ENCODE results near the gene RPP25L.
A peak's percentile ranks its signal among the peaks of the same experiment; 100 is the strongest.

The RPP25L gene

DNA sequence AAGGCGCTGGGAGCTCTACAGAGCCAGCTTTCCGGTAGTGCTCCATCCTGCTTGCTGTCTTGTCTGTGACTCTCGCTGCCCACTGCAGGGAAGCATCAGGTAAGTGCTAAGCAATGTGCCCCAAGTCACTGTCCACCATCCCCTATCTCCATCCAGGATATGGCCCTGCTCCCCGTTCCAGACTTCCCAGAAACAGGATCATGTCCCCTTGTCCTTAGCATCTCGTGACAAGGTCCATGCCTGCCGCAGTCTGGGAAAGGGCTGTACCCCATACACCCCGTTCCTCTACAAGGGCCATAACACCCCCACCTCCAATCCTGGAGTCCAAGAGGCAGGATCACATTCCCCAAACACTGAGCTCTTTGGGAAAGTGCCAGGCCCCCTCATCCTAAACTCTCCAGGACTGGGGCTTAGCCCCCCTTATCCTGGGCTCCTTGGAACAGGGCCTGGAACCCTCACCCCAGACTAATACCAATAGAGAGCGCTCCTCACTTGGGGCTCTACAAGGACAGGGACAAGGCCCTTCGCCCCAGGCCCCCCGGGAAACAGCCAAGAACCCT, 566 bp downstream of the RPP25L start:
- DNase-seq (ENCODE audit: low read depth) = no peak

DNA sequence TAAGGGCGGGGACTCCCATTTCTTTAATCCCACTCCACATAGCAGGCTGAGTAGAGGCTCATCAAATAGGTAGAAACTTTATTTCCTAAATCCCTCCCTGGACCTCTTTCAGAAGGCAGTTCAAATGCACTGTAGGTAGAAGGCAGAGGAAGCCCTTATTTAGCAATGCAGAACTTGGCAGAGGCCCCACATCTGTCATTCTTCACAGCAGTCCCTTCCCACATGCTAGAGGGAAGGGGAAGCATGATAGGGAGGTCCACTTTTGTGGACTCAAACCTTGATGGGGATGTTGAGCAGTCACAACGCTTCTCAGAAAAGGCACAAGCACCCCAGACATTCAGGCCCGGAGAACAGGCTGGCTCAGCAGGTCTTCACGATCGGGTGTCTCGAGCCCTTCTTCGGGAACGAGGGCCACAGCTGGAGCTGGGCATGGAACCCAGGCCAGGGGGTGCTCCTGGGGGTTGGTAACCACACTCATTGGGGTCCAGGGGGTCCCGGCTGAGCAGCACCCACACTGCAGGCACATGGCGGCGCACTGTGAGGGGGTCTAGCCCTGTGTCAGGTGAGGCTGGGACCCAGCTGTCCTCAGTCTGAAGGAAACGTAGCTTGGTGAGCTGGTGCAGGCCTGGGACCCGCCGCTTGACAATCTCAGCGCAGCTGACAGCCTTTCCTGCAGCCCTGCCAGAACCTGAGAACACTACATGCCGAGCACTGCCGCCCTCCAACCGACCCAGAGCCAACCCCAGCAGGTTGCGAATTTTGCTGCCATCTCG, 1.3 kb downstream of the RPP25L start:
- DNase-seq (ENCODE audit: low read depth) = no peak

DNA sequence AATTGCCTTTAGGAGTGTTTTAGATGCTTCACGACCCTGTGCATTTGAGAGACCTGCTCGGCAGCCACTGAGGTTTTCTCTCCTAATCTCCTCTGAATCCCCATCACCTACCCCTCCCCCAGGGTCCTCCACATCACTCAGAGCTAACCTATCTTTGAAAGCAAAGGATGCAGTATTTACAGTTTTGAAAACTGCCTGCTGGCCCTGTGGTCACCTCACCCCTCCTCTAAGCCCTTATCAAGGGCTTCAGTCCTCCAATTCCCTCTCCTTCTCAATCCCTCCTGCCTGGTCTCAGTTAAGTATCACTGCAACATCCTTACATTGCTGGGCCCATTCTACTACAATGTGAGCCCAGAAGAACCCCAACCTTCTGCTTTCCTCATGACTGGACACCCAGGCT, 4.6 kb downstream of the RPP25L start:
- no peak for DNase-seq (ENCODE audit: low read depth)

DNA sequence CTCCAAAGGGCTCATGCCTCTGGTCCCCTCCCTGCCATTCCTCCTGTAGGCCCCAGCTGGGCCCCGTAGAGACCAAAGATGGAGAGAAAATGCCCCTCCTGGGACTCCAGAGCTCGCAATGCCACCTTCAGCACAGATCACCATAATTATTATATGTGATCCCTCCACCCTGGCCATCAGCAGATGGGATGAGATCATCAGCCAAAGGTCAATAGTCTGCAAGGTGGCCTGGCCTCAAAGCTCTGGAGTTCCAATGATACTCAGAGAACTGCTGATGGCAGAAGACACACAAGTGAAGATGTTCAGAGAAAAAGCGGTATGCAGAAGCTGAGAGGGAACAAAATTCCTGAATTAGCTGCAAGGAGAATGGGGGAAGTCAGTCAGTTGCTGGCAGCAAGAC, 5.0 kb downstream of the RPP25L start:
- no peak for DNase-seq (ENCODE audit: low read depth)

DNA sequence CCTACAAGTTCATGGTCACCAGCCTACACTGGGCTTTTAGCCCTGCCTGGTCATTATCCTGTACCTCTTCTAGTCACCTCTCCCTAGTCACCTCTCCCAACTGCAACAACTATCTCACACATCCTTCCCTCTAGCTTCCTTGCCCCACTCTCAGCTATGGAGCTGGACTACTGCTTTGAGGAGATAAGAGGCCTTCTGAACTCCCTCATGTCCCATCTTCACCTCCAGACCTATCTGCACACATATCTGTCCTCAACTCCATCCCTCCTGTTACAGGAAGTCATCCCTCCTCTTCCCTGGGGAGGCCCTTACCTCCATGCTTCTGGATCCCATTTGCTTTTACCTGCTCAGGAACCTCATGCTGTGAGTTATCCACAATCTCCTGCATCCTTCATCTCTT, 5.7 kb downstream of the RPP25L start:
- no peak for DNase-seq (ENCODE audit: low read depth)

DNA sequence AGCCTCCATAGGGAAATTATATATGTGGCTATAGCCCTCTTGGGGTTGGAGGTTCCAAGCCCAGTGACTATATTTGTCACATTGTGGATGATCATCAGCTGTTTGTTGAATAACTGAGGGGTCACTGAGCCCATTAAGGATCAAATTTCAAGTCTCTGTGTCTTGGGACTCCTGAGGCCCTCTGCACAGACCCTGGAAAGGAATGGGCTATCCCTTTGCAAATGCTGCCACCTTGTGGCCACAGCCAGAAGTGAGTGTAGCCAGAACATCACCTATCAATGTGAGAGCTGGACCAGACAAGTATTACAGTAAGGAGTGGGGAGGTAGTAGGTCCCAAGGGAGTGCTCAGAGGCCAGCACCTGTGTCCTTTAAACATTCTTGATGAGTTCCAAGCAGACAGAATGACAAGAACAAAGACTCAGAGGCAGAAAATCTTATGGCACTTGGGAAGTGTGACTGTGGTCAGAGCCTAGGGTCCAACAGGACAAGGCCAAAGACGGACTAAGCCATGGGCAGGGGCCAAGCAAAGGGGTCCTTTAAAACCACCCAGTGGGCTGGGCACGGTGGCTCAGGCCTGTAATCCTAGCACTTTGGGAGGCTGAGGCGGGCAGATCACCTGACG, 8.2 kb downstream of the RPP25L start:
- peak; percentile 10 for DNase-seq (ENCODE audit: low read depth)

DNA sequence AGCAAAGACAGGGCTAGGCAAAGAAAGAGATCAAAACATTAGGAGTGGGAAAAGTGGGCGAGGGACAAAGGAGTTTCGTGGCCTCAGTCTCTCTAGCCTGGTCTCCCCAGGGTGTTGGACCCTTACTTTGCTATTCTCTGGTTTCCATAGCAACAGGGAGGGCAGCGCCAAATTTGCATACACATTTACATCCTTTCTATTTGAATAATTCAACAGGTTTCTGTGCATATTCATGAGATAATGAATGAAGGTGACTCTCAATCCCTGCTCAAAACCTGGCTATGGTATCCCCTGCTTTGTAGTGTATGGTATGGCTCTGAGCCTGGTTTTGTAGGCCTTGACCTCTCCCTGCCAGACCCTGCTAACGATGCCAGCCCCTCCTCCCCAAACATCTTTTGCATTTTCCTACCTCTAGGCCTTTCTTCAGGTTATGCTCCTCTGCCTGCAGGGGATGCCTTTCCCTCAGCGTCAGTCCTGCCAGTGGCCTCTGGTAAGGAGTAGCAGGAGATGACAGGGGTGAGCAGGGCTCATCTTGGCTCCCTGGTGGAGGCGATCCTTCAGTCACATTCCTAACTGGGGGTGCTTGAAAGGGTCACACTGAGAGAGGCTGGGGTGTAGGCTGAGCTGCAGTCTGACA, 9.8 kb downstream of the RPP25L start:
- DNase-seq (ENCODE audit: low read depth) = no peak

DNA sequence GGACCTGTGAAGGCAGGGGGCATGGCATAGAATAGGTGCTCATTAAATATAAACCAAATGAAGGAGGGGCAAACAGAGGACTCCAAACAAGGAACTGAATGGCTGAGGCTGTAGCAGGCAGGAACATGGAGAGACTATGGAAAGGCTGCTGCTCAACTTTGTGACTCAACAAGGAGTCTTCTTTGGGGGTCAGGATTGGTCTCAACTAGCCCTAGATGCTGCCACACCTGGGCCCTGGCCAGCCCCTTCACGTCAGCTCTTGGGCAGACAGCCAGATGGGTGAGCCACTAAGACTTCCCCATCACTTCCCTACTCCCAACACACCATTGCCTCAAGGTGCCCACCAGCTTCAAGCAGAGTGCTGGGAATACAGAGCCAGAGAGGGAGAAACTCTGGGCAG, 11.0 kb downstream of the RPP25L start:
- no peak for DNase-seq (ENCODE audit: low read depth)

DNA sequence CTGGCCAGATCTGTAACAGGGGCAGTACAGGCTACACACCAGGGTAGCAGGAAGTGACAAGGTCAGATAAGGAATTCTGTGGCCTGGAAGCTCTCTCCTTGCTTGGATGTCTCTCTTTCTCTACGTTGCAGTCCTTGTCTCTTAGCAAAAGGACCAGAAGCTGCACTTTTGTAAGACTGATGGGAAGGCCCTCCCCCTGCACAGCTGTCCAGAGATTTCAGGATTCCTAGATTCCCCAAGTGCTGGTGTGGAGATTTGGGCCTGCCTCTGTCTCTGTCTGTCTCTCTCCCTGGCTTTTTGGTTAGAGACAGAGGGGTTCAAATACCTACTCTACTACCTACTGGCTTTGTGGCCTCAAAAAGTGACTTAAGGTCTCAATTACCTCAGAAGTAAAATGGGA, 12.4 kb downstream of the RPP25L start:
- no peak for DNase-seq (ENCODE audit: low read depth)

DNA sequence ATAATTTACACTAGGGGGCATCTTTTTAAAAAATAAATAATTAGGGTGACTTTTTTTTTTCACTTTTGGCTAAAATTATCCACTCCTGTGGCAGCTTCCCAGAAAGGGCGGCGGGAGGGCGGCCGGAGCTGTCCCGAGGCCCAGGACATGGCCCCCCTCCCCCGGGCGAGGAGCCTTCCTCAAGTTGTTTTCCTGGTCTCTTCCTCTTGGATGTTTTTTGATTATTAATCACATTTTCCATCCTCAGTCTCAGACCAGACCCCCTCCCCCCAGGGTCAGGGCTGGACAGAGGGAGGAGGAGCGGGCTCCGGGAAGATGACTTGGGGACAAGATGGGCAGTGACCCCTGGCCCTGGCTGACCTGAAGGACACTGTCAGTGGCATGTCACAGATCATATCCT, 17.7 kb downstream of the RPP25L start:
- no peak for DNase-seq (ENCODE audit: low read depth)

DNA sequence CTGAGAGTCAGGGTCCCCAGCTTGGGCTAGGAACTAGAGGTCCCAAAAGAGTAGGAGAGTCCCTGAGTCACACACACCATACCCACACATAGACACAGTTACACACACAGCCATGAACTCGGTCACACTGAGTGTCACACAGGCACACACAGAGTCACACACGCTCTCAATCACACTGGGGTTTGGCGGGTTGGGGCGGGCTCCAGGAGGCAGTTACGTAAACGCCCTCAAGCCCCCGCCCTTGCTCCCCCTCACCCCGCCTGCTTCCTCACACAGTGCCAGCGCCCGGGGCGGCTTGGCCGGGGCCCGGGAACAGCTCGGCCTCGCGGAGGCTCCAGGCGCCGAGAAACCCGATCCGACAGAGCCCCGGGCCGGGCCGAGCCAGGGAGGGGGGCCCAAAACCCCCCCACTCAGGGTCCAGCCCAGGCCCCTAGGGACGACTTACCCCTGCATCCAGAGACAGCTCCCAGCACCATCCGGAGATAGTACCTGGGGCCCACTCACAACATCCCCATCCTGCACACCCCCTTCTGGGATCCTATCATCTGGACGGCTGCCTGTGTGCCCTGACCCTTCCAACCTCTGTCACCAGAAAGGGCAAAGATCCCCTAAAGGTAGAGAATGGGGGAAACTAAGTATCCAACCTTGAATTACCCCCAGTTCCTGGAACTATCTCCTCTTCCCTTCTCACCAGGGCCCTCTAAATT, 18.8 kb downstream of the RPP25L start:
- no peak for DNase-seq (ENCODE audit: low read depth)

DNA sequence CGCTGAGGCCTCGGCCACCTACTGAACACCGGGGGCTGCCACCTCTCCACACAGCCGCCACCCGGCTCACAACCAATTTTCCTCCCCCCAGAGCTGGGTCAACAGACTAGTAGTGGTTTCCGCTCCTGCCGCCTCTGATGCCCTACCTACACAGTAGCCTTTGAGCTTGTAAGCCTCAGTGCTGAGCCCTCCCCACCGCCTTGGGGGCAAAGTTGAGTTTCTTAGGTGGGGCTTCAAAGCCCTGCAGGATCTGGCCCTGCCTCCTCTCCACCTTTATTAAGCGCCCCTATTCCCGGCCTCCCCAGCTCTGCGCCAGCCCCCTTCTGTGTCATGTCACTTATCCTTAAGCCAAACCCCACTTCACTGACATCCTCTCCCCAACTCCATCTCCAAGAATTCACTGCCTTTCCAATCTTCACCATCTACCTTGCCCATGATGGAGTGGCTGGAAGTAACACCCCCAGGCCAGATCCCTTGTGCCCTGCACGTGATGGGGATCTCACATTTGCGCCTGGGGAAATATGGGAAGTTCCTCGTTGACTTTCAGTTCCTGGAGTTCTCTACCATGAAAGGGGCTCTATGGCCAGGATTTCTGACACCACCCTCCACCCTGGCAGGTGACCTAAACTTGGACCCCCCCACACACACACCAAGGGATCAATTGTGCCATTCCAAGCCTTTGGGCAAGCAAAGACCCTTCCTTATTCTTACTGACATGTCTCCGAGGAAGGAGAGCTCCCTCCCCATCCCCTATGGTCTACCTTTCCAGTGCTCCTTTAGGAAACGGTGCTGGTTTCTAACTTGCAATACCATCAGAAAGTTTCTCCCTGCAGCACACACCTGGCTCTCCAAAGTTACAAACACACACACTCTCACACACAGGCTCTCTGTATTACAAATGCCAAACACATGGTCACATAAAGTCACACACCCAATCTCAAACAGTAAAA, 19.7 kb downstream of the RPP25L start:
- no peak for DNase-seq (ENCODE audit: low read depth)

DNA sequence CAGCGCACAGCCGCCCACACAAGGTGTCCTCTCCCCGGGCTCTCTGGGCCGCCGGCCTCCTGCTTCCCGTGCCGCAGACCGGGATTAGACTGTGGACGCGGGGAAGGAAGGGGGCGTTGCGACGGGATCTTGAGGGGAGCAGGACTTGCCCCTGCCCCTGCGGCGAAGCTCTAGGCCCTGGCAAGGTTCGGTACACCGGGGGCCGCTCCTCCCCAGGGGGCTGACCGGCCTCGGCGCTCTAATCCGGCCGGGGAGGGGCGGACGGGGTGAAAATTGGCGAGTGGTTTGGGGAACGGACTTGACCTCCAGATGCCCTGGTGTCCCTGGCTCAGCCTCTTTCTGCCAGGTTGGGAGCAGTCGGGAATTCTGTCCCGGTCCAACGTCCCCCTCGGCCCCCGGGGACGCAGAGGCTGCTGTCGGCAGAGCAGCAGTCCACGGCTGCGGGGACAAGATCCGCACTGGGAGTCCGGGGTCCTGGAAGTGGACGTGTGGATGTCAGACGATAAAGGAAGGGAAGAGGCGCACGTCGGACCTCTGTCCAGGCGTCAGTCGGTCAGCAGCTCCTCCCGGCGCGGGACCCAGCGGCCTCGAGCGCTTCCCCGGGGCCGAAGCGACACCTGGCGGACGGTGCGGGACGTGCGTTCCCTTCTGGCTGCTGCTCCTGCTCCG, 20.5 kb downstream of the RPP25L start:
- DNase-seq (ENCODE audit: low read depth) = peak; percentile 9

DNA sequence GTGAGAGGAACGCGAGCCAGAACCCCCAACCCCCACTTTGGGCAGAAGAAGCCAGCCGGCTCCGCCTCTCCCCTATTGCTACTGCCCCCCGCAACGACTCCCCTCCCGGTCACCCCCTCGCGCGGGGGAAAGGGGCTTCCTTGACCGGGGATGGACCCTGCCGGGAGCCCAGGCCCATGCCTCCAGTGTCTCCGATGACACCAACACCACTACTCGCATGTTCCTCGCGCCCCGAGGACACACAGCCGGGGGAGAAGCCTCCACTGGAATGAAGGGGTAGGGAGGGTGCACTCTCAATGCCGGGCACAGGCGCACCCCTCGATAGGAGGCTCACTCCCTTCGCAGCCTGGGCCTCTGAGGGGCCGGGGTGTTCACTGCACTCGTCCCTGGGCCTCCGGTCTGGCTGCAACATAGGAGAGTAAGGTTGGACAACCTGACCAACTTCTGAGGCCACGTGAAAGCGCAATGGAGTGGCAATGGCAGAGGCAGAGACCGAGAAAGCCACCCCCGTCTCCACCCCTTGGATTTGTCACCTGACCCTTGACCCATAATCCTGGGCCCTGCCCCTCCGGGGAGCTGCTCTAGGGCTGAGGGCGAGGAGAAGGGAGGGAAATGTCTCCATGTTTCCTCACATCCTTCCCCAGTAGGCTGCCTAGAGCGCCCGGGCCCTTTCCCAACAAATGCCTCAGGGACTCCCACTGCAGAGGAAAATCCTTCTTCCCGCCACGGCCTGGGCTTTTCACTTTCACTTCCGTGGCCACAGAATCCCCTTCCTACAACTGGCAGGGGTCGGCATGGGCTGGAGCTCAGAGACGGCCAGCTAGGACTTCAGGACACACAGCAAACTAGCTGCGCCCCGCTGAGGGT, 21.3 kb downstream of the RPP25L start:
- no peak for DNase-seq (ENCODE audit: low read depth)

DNA sequence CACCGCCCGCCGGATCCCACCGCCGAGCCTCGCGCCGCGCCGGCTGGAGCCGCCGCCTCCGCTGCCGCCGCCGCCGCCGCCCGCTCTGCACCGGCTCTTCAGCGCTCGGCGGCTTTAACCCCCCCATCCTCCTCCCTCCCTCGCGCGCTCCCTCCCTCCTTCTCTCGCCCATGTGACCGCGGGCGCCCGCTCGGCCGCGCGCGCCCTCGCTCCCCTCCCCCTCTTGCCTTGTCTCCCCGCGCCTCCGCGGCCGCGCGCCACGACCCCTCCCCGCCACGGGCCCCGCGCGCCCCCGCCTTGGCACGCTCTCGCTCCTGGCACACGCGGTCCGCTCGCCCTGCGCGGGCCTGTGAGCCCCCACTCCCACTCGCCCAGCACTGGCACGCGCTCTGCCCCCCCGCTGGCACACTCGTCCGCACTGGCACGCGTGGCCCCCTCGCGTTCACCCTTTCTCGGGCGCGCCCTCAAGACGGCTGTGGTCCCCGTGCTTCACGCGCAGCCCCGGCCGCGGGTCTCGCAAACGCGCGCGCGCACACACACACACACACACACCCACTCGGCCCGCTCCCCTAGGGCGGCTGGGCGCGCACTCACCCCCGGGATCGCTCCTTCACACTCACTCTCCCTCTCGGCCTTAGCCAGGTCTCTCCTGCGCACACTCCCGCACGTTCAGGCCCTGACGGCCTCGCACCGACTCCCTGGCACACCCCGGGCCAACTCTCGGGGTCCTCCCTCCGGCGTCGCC, 22.1 kb downstream of the RPP25L start, which contains the start of gene CNTFR:
CNTFR (minus strand) TSS at position 89 of the 745 bp plus-strand sequence. CDS start 20,743 bp downstream, outside the sequence.
- no peak for DNase-seq (ENCODE audit: low read depth)

DNA sequence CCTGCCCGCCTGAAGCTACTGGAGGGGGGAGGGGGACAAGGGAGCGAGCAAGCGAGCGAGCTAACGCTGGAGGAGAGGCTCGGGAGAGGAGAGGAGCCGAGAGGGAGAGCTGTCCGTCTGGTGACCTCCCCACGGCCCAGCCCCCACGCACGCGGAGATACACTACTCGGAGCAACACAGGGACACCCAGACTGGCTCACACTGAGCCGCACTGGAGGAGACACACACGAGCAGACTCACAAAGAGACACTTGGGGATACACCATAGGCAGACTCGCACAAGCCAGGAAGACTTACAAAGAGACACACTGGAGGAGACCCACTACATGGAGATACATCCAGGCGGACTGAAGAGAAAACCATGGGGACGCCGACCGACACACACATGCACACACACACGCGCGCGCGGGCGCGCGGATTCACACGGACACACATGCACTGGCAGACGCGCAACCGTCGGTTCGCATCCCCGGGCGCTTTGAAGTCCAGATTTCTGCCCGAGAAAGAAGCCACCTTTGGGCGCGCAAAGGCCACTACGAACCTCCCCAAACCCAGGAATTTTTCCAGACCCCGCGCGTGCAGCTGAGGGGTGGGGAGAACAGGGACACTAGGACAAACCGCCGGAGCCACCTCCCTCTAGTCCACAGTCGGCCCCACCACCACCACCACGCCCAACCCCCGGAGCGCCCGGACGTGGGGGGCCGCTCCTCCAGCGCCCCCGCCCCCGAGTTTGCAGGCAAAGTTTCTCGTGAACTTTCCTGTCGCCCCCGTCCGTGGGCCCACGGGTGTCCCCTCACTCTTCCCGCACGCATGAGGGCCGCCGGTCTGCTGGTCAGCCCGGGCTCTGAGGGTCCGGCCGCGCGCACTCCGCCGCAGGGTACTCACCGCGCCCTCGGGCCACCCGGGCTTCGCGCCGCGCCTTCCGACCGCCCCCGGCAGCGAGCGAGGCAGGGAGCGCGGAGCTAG, 22.9 kb downstream of the RPP25L start:
- DNase-seq (ENCODE audit: low read depth) = no peak

DNA sequence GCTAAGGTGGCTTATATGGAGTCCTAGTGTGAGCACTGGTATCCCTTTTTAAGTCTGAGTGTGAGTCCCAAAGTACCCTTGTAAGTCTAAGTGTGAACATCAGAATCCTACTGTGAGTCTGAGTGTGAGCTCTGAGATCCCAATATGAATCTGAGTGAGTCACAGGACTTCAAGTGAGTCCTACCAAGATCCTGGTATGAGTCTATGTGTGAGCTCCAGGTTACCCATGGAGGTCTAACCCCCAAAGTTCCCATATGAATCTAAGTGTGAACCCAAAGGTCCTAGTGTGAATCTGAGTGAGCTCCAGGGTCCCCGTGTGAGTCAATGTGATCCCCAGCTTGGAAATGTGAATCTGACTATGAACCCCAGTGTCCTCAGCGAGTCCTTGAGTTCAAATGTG, 24.6 kb downstream of the RPP25L start:
- no peak for DNase-seq (ENCODE audit: low read depth)
